Right lobe of liver (tissue), 4 donors: Measurements from ENCODE around the gene DOK1.

Source experiments
- POLR2A ChIP-seq: fragments of 450-650 bp; IDR thresholded peaks from one replicate; pipeline ENCODE4 v1.6.1; 2017; ENCODE audit warnings: antibody characterized with exemption, mild to moderate bottlenecking
- TF ChIP-seq, protein P1 (sequence below), 4 donors: fragments of 200-600 bp in 3 of 4; fragments of 450-650 bp in 1 of 4; IDR thresholded peaks; one replicate each; pipeline versions ENCODE4 v1.5.1 to v1.8.0; 2016 to 2022; ENCODE audit warnings: antibody characterized with exemption in 4 of 4, mild to moderate bottlenecking in 2 of 4
- donor health status: DM: no; HTN: no; CAD: no.
- donor health status: DM: no; HTN: no; CAD: no.
- donor health status: DM: no; HTN: yes; CAD: no.

DNA sequence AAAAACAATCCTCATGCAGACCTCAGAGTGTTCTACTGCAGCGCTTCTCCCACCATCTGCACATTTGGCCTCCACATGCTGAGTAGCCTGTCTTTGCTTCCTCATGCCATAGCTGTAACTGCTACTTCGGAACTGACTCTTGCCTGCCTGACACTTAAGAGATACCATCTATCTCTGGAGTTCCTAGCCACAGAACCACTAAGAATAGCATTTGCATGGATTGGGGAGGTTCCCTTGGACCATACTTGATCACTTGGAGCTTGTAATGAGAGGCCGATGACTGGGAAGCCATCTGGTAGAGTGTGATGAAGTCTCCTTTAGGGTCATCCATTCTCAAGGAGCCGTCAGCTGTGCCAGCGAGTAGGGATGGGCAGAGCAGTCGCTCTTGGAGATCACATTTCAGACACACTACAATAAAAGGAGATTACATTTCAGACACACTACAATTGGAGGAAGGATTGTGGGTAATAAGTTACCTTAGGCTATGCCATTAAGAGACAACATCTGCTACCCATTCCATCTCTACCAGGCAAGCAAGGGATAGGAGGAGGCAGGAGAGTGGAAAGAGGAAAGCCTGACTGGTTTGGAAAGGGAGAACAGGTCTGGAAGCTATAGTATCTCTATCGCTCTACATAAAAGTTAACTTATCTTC lies 21.8 kb downstream of the DOK1 start:
- no peak for TF ChIP-seq POLR2A
- TF ChIP-seq, protein P1, sequence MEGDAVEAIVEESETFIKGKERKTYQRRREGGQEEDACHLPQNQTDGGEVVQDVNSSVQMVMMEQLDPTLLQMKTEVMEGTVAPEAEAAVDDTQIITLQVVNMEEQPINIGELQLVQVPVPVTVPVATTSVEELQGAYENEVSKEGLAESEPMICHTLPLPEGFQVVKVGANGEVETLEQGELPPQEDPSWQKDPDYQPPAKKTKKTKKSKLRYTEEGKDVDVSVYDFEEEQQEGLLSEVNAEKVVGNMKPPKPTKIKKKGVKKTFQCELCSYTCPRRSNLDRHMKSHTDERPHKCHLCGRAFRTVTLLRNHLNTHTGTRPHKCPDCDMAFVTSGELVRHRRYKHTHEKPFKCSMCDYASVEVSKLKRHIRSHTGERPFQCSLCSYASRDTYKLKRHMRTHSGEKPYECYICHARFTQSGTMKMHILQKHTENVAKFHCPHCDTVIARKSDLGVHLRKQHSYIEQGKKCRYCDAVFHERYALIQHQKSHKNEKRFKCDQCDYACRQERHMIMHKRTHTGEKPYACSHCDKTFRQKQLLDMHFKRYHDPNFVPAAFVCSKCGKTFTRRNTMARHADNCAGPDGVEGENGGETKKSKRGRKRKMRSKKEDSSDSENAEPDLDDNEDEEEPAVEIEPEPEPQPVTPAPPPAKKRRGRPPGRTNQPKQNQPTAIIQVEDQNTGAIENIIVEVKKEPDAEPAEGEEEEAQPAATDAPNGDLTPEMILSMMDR (IDR thresholded peaks at IDR 0.05), result no peak
